GM12878 (cell line): ENCODE measurements around the gene PLCG2. TPM values are rescaled to one million over a fixed set of nuclear protein-coding genes. Genes with fewer than 3 reads are reported as not detected.

Source experiments
- BCLAF1 ChIP-seq: fragments of 450-650 bp; IDR thresholded peaks from 2 replicates; pipeline ENCODE4 v1.6.1; 2017; ENCODE audit warnings: antibody characterized with exemption, mild to moderate bottlenecking, moderate library complexity
- CHD2 ChIP-seq: IDR thresholded peaks from 2 replicates; pipeline ENCODE4 v1.6.1; 2011; ENCODE audit warnings: low read depth, low read length, improper control_type of control experiment, borderline replicate concordance
- DPF2 ChIP-seq: fragments of 450-650 bp; IDR thresholded peaks from 2 replicates; pipeline ENCODE4 v1.6.1; 2017; ENCODE audit warnings: mild to moderate bottlenecking
- ESRRA ChIP-seq: IDR thresholded peaks from 2 replicates; pipeline ENCODE4 v1.6.1; 2012; ENCODE audit warnings: mild to moderate bottlenecking, low read length, improper control_type of control experiment
- FOXM1 ChIP-seq: IDR thresholded peaks from 2 replicates; pipeline ENCODE4 v1.6.1; 2012; ENCODE audit warnings: low read depth, mild to moderate bottlenecking, inconsistent platforms, low read length, moderate library complexity
- HDAC2 ChIP-seq: fragments of 200-600 bp; sonication (generic); IDR thresholded peaks from 2 replicates; pipeline ENCODE4 v1.6.1; 2017
- LARP7 ChIP-seq: fragments of 450-650 bp; IDR thresholded peaks from 2 replicates; pipeline ENCODE4 v1.6.1; 2017; ENCODE audit warnings: mild to moderate bottlenecking
- MLLT1 ChIP-seq: fragments of 450-650 bp; IDR thresholded peaks from 2 replicates; pipeline ENCODE4 v1.6.1; 2016; ENCODE audit warnings: mild to moderate bottlenecking
- NBN ChIP-seq: fragments of 450-650 bp; IDR thresholded peaks from 2 replicates; pipeline ENCODE4 v1.6.1; 2016
- NFIC ChIP-seq: IDR thresholded peaks from 2 replicates; pipeline ENCODE4 v1.6.1; 2012; ENCODE audit warnings: low read depth, mild to moderate bottlenecking, inconsistent platforms, low read length, moderate library complexity
- RB1 ChIP-seq: fragments of 450-650 bp; formaldehyde crosslinking; IDR thresholded peaks from 2 replicates; pipeline ENCODE4 v1.6.1; 2017; ENCODE audit warnings: mild to moderate bottlenecking, borderline replicate concordance
- RELB ChIP-seq: fragments of 450-650 bp; IDR thresholded peaks from 2 replicates; pipeline ENCODE4 v1.6.1; 2017; ENCODE audit warnings: low read depth, mild to moderate bottlenecking, moderate library complexity
- SKIL ChIP-seq: fragments of 450-650 bp; IDR thresholded peaks from 2 replicates; pipeline ENCODE4 v1.6.1; 2017; ENCODE audit warnings: mild to moderate bottlenecking, low read depth, inconsistent platforms; ENCODE audit not compliant: poor library complexity, severe bottlenecking
- SMC3 ChIP-seq: IDR thresholded peaks from 2 replicates; pipeline ENCODE4 v1.6.1; 2011; ENCODE audit warnings: low read length, improper control_type of control experiment, borderline replicate concordance
- SRF ChIP-seq, 2 experiments: IDR thresholded peaks; 2 replicates each; pipeline ENCODE4 v1.6.1; 2011; ENCODE audit warnings: low read depth in 2 of 2, low read length in 2 of 2, mild to moderate bottlenecking in 1 of 2, moderate library complexity in 1 of 2
- TARDBP ChIP-seq: IDR thresholded peaks from 2 replicates; pipeline ENCODE4 v1.6.1; 2016; ENCODE audit warnings: borderline replicate concordance
- ZBTB4 ChIP-seq: fragments of 450-650 bp; formaldehyde crosslinking; IDR thresholded peaks from 2 replicates; pipeline ENCODE4 v1.4.0; 2022; ENCODE audit warnings: mild to moderate bottlenecking, moderate library complexity
- ZNF24 ChIP-seq: fragments of 450-650 bp; IDR thresholded peaks from 2 replicates; pipeline ENCODE4 v1.6.1; 2017; ENCODE audit warnings: antibody characterized with exemption, mild to moderate bottlenecking
- polyA plus RNA-seq, 11 experiments: library from polyadenylated mRNA; depleted of rRNA in 4 of 11; unstranded in 6 of 11; stranded (reverse) in 5 of 11; fragments of >200 nt; fragmentation: Nextera tagmentation in 4 of 11; fragmentation: Illumina TruSeq in 1 of 11; extraction: Ambion mirVana in 4 of 11; extraction: Trizol in 1 of 11; gene quantifications; 1 replicate in 1 of 11; 2 replicates in 10 of 11; pipeline versions ENCODE4 v1.2.1 to v1.2.3, GENCODE V29; 2011 to 2016; ENCODE audit warnings: inconsistent platforms in 2 of 11, missing spikeins in 2 of 11, low read depth in 1 of 11
- total RNA-seq, 4 experiments: library from RNA; depleted of rRNA in 3 of 4; stranded (reverse); fragments of >200 nt in 3 of 4; fragmentation: Illumina TruSeq in 1 of 4; extraction: Trizol in 1 of 4; gene quantifications; 2 replicates each; pipeline versions ENCODE4 v1.2.1 to v1.2.3, GENCODE V29; 2013 to 2021

PLCG2 gene
- total and polyA plus RNA-seq, 10 of the 15 experiments (the other 5 are each of a cell fraction or from before 2014, with no cell fraction given): 47.6 to 256 (median 149) TPM

GRCh38 chr16:81810361-81810760 is 31.3 kb downstream of the PLCG2 start (continued):
- no peak for TF ChIP-seq MLLT1
- peak; percentile 42 for TF ChIP-seq DPF2
- peak; percentile 40; the same call in 1 of the 2 replicates for TF ChIP-seq CHD2
- TF ChIP-seq NBN: no peak
- no peak for TF ChIP-seq LARP7
- TF ChIP-seq FOXM1: no peak
- TF ChIP-seq ZBTB4 (CRISPR knock-in tag): no peak
- TF ChIP-seq HDAC2: no peak
- no peak for TF ChIP-seq SRF (IDR thresholded peaks at IDR 0.05; ENCODE audit: low read depth in 2 of 2, low read length in 2 of 2)
- no peak for TF ChIP-seq RELB
- TF ChIP-seq ZNF24: no peak
- TF ChIP-seq NFIC: no peak
- no peak for TF ChIP-seq BCLAF1
- TF ChIP-seq RB1: no peak
- no peak for TF ChIP-seq ESRRA
- no peak for TF ChIP-seq SKIL
- no peak for TF ChIP-seq SMC3
- no peak for TF ChIP-seq TARDBP
